ENCODE results near the gene CDH11. TPM values are rescaled to one million over a fixed set of nuclear protein-coding genes. Genes with fewer than 3 reads are reported as not detected.

CDH11 gene
- total RNA-seq, 1 donor from 2014 or later: 80.9 TPM

DNA sequence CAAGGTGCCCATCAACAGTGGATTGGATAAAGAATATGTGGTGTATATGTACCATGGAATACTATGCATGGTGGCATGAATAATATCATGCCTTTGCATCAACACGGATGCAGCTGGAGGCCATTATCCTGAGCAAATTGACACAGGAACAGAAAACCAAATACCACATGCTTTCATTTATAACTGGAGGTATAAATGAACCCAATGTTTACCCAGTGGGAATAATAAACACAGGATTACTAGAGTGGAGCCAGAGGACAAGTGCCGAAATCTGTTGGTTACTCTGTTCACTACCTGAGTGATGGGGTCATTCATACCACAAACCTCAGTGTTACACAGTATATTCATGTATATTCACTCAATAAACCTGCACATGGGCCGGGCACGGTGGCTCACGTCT, 125.2 kb downstream of the CDH11 start:
- Histone ChIP-seq H3K4me3 (ENCODE audit: low read length in 3 of 3) (no peak overlapping the region), H3K27ac (ENCODE audit: low read depth, low read length) (no peak overlapping the region), H3K4me1 (ENCODE audit: control insufficient read depth in 3 of 3, insufficient read depth in 3 of 3, low read length in 3 of 3) (no peaks in the 10 kb centered on the region), H3K9ac (ENCODE audit: low read depth in 1 of 3, low read length in 3 of 3) (no peak overlapping the region), H3K9me3 (ENCODE audit: control insufficient read depth in 3 of 3, low read length in 3 of 3) (no peaks in the 10 kb centered on the region), H3K27me3 (ENCODE audit: control insufficient read depth in 3 of 3, insufficient read depth in 3 of 3, low read length in 3 of 3) (no peaks in the 10 kb centered on the region), H3K36me3 (ENCODE audit: control insufficient read depth in 3 of 3, insufficient read depth in 3 of 3, low read length in 3 of 3) (peaks cover 0 to 2% (median 0%) of the 10 kb centered on the region in 3 donors)

DNA sequence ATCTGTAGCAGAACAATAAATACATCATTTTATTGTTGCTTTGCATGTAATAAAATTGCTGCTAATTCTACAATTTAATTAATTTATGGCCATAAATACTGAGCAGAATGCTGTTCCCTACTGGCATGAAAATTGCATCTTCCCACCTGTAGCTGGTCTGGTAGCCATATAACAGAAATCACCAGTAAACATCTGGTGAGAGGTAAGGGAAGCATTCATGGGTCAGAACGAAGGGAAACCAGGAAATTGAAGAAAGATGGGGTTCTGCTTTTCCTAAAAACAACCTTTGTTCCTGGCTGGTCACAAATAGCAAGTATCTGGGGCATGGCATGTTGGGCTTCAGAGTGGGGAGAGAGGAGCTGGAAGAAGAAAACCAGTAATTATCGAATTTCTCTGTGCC, 128.4 kb downstream of the CDH11 start:
- peaks cover 0 to 2% (median 0%) of the 10 kb centered on the region in 3 donors for H3K36me3 ChIP-seq (ENCODE audit: control insufficient read depth in 3 of 3, insufficient read depth in 3 of 3, low read length in 3 of 3)
- H3K27ac ChIP-seq (ENCODE audit: low read depth, low read length): no peak overlapping the region
- no peaks in the 10 kb centered on the region for H3K27me3 ChIP-seq (ENCODE audit: control insufficient read depth in 3 of 3, insufficient read depth in 3 of 3, low read length in 3 of 3)
- H3K9ac ChIP-seq (ENCODE audit: low read depth in 1 of 3, low read length in 3 of 3): no peak overlapping the region
- H3K9me3 ChIP-seq (ENCODE audit: control insufficient read depth in 3 of 3, low read length in 3 of 3): no peaks in the 10 kb centered on the region
- H3K4me1 ChIP-seq (ENCODE audit: control insufficient read depth in 3 of 3, insufficient read depth in 3 of 3, low read length in 3 of 3): no peaks in the 10 kb centered on the region
- H3K4me3 ChIP-seq (ENCODE audit: low read length in 3 of 3): no peak overlapping the region

DNA sequence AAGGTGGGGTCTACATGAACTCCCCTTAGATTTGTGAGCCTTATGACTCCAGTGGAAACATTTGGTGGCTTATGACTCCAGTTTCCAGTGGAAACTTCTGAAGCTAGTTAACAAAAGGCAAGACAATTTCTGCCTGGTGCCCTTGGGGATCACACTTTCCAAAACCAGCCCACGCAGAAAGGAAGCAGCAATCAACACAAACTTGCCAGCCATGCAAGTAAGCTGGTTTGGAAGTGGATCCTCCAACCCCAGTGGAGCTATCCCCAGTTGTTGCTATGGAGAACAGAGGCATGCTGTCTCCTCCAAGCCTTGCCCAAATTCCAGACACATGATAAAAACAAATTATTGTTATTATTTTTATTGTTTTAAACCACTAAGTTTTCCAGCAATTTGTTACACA, 130.9 kb downstream of the CDH11 start:
- no peaks in the 10 kb centered on the region for H3K9me3 ChIP-seq (ENCODE audit: control insufficient read depth in 3 of 3, low read length in 3 of 3)
- H3K4me3 ChIP-seq (ENCODE audit: low read length in 3 of 3): no peak overlapping the region
- H3K27ac ChIP-seq (ENCODE audit: low read depth, low read length): no peak overlapping the region
- no peak overlapping the region for H3K9ac ChIP-seq (ENCODE audit: low read depth in 1 of 3, low read length in 3 of 3)
- no peaks in the 10 kb centered on the region for H3K27me3 ChIP-seq (ENCODE audit: control insufficient read depth in 3 of 3, insufficient read depth in 3 of 3, low read length in 3 of 3)
- peaks cover 0 to 4% (median 0%) of the 10 kb centered on the region in 3 donors for H3K36me3 ChIP-seq (ENCODE audit: control insufficient read depth in 3 of 3, insufficient read depth in 3 of 3, low read length in 3 of 3)
- no peaks in the 10 kb centered on the region for H3K4me1 ChIP-seq (ENCODE audit: control insufficient read depth in 3 of 3, insufficient read depth in 3 of 3, low read length in 3 of 3)

DNA sequence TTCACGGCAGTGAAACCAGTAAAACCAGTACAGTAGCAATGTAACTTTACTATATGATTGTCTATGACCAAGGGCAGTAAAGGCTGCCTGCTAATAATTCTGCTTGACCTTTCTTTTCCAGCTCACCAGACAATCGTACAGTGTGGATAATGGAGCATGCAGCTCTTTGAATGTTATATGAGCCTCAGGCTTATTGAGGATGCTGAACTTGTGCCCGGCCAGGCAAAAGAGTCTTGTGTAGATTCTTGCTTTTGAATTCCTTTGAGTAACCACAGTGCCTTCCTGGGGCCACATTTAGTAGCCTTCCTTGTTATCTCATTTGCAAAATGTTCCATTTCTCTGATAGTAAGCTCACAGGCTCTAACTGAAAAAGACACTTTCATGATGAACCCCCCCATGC, 131.8 kb downstream of the CDH11 start:
- Histone ChIP-seq H3K36me3 (ENCODE audit: control insufficient read depth in 3 of 3, insufficient read depth in 3 of 3, low read length in 3 of 3) (peaks cover 0 to 4% (median 0%) of the 10 kb centered on the region in 3 donors), H3K4me3 (ENCODE audit: low read length in 3 of 3) (no peak overlapping the region), H3K9ac (ENCODE audit: low read depth in 1 of 3, low read length in 3 of 3) (no peak overlapping the region), H3K27me3 (ENCODE audit: control insufficient read depth in 3 of 3, insufficient read depth in 3 of 3, low read length in 3 of 3) (no peaks in the 10 kb centered on the region), H3K4me1 (ENCODE audit: control insufficient read depth in 3 of 3, insufficient read depth in 3 of 3, low read length in 3 of 3) (no peaks in the 10 kb centered on the region), H3K9me3 (ENCODE audit: control insufficient read depth in 3 of 3, low read length in 3 of 3) (no peaks in the 10 kb centered on the region), H3K27ac (ENCODE audit: low read depth, low read length) (no peak overlapping the region)

DNA sequence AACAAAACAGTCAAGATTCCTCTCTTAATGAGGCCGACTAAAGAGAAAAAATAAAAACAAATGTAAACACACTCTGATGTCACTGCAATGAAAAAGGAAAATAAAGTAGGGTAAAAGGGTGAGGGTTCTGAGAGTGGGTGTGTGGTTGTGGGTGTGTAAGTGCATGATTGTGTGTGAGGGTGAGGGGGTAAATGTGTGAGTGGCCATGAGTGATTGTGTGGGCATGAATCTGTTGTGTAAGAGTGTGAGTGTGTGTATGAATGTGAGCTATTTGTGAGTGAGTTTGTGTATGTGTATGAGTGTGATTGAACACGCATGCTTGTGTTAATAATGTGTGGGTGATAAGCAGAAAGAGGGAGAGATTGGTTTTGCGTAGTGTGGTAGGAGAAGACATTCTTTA, 132.8 kb downstream of the CDH11 start:
- Histone ChIP-seq H3K36me3 (ENCODE audit: control insufficient read depth in 3 of 3, insufficient read depth in 3 of 3, low read length in 3 of 3) (peaks cover 0 to 4% (median 0%) of the 10 kb centered on the region in 3 donors), H3K4me1 (ENCODE audit: control insufficient read depth in 3 of 3, insufficient read depth in 3 of 3, low read length in 3 of 3) (no peaks in the 10 kb centered on the region), H3K27ac (ENCODE audit: low read depth, low read length) (no peak overlapping the region), H3K4me3 (ENCODE audit: low read length in 3 of 3) (no peak overlapping the region), H3K9ac (ENCODE audit: low read depth in 1 of 3, low read length in 3 of 3) (no peak overlapping the region), H3K27me3 (ENCODE audit: control insufficient read depth in 3 of 3, insufficient read depth in 3 of 3, low read length in 3 of 3) (no peaks in the 10 kb centered on the region), H3K9me3 (ENCODE audit: control insufficient read depth in 3 of 3, low read length in 3 of 3) (no peaks in the 10 kb centered on the region)

DNA sequence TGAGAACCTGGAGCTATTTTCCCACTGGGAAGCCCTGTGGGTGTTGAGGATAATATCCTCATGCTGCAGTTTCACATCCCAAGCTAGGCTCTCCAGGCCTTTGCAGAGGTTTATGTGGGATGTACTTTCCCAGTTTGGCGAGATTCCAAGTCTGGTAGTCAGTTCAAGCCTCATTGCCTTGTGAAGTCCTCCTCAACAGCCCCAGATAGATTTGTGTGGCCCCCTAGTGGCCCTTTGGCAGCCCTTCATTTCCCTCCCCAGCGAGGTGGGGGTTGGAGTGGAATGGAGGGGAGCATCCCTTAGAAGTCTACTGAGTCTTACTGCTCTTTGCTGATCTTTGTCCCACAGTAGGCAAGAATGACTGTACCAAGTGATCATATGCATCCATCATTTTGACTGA, 137.9 kb downstream of the CDH11 start:
- H3K4me1 ChIP-seq (ENCODE audit: control insufficient read depth in 3 of 3, insufficient read depth in 3 of 3, low read length in 3 of 3): no peaks in the 10 kb centered on the region
- H3K36me3 ChIP-seq (ENCODE audit: control insufficient read depth in 3 of 3, insufficient read depth in 3 of 3, low read length in 3 of 3): peaks cover 0 to 4% (median 0%) of the 10 kb centered on the region in 3 donors
- H3K9ac ChIP-seq (ENCODE audit: low read depth in 1 of 3, low read length in 3 of 3): no peak overlapping the region
- no peak overlapping the region for H3K4me3 ChIP-seq (ENCODE audit: low read length in 3 of 3)
- no peaks in the 10 kb centered on the region for H3K9me3 ChIP-seq (ENCODE audit: control insufficient read depth in 3 of 3, low read length in 3 of 3)
- H3K27ac ChIP-seq (ENCODE audit: low read depth, low read length): no peak overlapping the region
- H3K27me3 ChIP-seq (ENCODE audit: control insufficient read depth in 3 of 3, insufficient read depth in 3 of 3, low read length in 3 of 3): no peaks in the 10 kb centered on the region

DNA sequence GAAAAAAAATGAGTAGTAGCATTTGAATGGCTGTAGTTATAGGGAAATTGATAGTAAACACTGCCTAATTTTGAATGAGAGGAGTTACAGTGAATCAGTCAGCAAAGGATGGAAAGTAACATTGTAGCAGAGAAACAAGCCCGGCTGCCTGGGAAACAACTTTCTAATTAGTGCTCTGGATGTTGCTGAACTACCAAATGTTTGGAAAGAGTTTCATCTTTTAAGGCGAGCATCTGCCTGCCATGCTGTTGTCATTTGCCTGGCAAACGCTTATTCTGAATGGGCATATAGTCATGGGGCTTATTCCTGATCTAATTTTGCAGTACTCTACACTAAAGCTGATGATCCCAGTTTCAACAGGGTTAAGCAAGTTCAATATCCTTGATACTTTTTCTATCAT, 138.6 kb downstream of the CDH11 start:
- peaks cover 0 to 4% (median 0%) of the 10 kb centered on the region in 3 donors for H3K36me3 ChIP-seq (ENCODE audit: control insufficient read depth in 3 of 3, insufficient read depth in 3 of 3, low read length in 3 of 3)
- no peak overlapping the region for H3K9ac ChIP-seq (ENCODE audit: low read depth in 1 of 3, low read length in 3 of 3)
- H3K4me1 ChIP-seq (ENCODE audit: control insufficient read depth in 3 of 3, insufficient read depth in 3 of 3, low read length in 3 of 3): no peaks in the 10 kb centered on the region
- no peak overlapping the region for H3K4me3 ChIP-seq (ENCODE audit: low read length in 3 of 3)
- no peaks in the 10 kb centered on the region for H3K27me3 ChIP-seq (ENCODE audit: control insufficient read depth in 3 of 3, insufficient read depth in 3 of 3, low read length in 3 of 3)
- no peaks in the 10 kb centered on the region for H3K9me3 ChIP-seq (ENCODE audit: control insufficient read depth in 3 of 3, low read length in 3 of 3)
- H3K27ac ChIP-seq (ENCODE audit: low read depth, low read length): no peak overlapping the region

DNA sequence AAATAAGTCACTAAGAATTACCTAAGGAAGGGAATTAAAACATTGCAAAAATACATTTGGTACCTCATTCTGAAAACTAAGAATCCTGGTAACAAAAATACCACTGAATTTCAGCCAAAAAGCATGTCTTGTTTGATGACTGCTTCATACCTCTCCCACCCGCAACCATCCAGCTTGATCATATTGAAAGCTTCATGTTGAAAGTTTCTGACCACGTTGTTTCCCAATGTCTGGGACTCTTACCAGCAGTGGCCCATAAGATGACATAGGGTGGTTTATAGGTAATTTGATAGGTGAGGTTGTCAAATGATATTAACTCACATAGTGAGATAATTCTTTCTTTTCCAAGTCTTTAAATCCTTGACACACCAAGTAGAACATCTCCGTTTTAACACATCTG, 139.3 kb downstream of the CDH11 start:
- H3K4me1 ChIP-seq (ENCODE audit: control insufficient read depth in 3 of 3, insufficient read depth in 3 of 3, low read length in 3 of 3): no peaks in the 10 kb centered on the region
- H3K27ac ChIP-seq (ENCODE audit: low read depth, low read length): no peak overlapping the region
- H3K9me3 ChIP-seq (ENCODE audit: control insufficient read depth in 3 of 3, low read length in 3 of 3): no peaks in the 10 kb centered on the region
- no peaks in the 10 kb centered on the region for H3K36me3 ChIP-seq (ENCODE audit: control insufficient read depth in 3 of 3, insufficient read depth in 3 of 3, low read length in 3 of 3)
- no peak overlapping the region for H3K9ac ChIP-seq (ENCODE audit: low read depth in 1 of 3, low read length in 3 of 3)
- H3K27me3 ChIP-seq (ENCODE audit: control insufficient read depth in 3 of 3, insufficient read depth in 3 of 3, low read length in 3 of 3): no peaks in the 10 kb centered on the region
- no peak overlapping the region for H3K4me3 ChIP-seq (ENCODE audit: low read length in 3 of 3)

DNA sequence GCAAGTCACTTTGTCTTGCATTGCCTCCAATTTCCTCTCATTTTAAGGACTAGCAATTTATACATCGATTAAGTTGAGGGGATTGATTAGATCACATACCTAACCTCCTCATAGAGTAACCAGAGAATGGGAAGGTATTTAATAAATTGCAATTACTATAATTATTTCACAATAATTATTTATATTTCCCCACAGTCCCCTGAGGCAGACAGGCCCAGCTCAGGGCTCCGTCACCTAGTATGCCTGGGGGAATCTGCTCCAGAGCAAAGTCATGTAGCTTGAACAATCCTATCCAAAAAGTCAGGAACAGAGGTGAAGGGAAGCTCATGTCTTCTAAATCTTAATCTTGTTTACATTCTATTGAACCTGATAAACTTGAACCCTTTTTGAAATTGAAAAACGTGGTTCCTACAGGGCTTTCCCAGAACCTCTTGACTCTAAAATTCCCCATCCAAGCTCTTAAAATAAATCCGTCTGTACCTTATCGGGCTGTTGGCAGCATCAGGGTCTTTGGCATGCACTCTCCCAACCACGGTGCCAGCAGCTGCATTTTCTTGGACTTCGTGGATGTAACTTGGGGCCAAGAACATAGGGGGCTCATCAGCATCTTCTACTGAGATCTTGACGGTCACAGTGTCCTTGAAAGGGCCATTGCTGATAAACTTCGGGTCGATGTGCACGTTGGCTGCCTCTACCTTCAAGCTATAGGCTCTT, 140.1 kb downstream of the CDH11 start:
- no peak overlapping the region for H3K27ac ChIP-seq (ENCODE audit: low read depth, low read length)
- H3K9me3 ChIP-seq (ENCODE audit: control insufficient read depth in 3 of 3, low read length in 3 of 3): no peaks in the 10 kb centered on the region
- no peak overlapping the region for H3K9ac ChIP-seq (ENCODE audit: low read depth in 1 of 3, low read length in 3 of 3)
- H3K4me1 ChIP-seq (ENCODE audit: control insufficient read depth in 3 of 3, insufficient read depth in 3 of 3, low read length in 3 of 3): no peaks in the 10 kb centered on the region
- H3K27me3 ChIP-seq (ENCODE audit: control insufficient read depth in 3 of 3, insufficient read depth in 3 of 3, low read length in 3 of 3): no peaks in the 10 kb centered on the region
- no peaks in the 10 kb centered on the region for H3K36me3 ChIP-seq (ENCODE audit: control insufficient read depth in 3 of 3, insufficient read depth in 3 of 3, low read length in 3 of 3)
- no peak overlapping the region for H3K4me3 ChIP-seq (ENCODE audit: low read length in 3 of 3)

DNA sequence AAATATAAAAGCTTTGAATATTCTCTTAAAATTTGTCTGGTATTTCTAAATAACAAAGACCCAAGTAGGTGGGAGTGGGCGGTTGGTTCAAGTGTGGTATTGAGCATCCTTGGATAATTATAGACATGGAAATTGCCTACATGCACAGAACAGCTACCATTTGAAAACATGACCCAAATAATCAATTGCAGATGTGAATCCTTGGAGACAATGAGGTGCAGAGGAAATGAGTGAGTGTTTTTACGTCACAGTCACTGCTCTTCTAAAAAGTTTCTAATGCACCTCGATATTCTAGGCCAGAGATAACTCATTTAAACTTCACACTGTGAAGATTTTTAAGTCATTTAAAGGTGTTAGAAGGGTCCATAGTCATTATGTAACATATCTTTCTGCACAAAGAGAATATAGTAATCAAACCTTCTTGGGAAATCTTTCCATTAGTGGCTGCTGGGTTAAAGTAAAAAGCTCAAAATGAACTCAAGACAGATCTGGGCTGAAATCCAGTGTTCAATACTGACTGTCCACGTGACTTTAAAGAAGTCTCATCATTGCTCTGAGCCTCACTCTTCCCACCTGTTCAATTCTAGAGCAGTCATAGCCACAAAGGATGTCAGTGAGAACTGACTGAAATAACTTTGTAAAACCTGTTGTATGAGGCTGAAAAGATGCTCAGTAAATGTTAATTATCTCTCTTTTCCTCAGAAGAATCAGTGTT, 144.5 kb downstream of the CDH11 start:
- Histone ChIP-seq H3K36me3 (ENCODE audit: control insufficient read depth in 3 of 3, insufficient read depth in 3 of 3, low read length in 3 of 3) (no peaks in the 10 kb centered on the region), H3K27ac (ENCODE audit: low read depth, low read length) (no peak overlapping the region), H3K4me1 (ENCODE audit: control insufficient read depth in 3 of 3, insufficient read depth in 3 of 3, low read length in 3 of 3) (no peaks in the 10 kb centered on the region), H3K27me3 (ENCODE audit: control insufficient read depth in 3 of 3, insufficient read depth in 3 of 3, low read length in 3 of 3) (no peaks in the 10 kb centered on the region), H3K9me3 (ENCODE audit: control insufficient read depth in 3 of 3, low read length in 3 of 3) (no peaks in the 10 kb centered on the region), H3K9ac (ENCODE audit: low read depth in 1 of 3, low read length in 3 of 3) (no peak overlapping the region), H3K4me3 (ENCODE audit: low read length in 3 of 3) (no peak overlapping the region)
